ENCODE data around the gene TWF1.

TWF1 gene

GRCh38 chr12:43789941-43790340, 16.2 kb downstream of the TWF1 start (continued):
- TF ChIP-seq ZNF18 (tag by site-specific recombination; IDR thresholded peaks at IDR 0.05) (no peak), ZNF10 (tag by site-specific recombination; IDR thresholded peaks at IDR 0.05) (no peak), ZNF324 (tag by site-specific recombination; IDR thresholded peaks at IDR 0.05) (no peak; the same call in 1 of the 2 replicates), PRDM1 (tag by site-specific recombination; IDR thresholded peaks at IDR 0.05) (no peak), ZNF658 (tag by site-specific recombination; IDR thresholded peaks at IDR 0.05) (no peak), GLI2 (tag by site-specific recombination; IDR thresholded peaks at IDR 0.05; ENCODE audit: borderline replicate concordance, low read depth) (no peak), ZBTB49 (tag by site-specific recombination; IDR thresholded peaks at IDR 0.05; ENCODE audit: low read depth) (peak; percentile 96), ZNF704 (tag by site-specific recombination; IDR thresholded peaks at IDR 0.05) (no peak), ZNF624 (tag by site-specific recombination; IDR thresholded peaks at IDR 0.05) (no peak), ZBTB48 (tag by site-specific recombination; IDR thresholded peaks at IDR 0.05) (no peak), ZNF521 (tag by site-specific recombination; IDR thresholded peaks at IDR 0.05) (no peak), ZNF76 (tag by site-specific recombination; IDR thresholded peaks at IDR 0.05; ENCODE audit: borderline replicate concordance, low read depth) (no peak), KLF9 (tag by site-specific recombination; IDR thresholded peaks at IDR 0.05; ENCODE audit: low read depth) (no peak), ZNF280D (tag by site-specific recombination; IDR thresholded peaks at IDR 0.05) (no peak), ZNF114 (tag by site-specific recombination; IDR thresholded peaks at IDR 0.05) (no peak), ZNF416 (tag by site-specific recombination; IDR thresholded peaks at IDR 0.05) (no peak), ZNF280C (tag by site-specific recombination; IDR thresholded peaks at IDR 0.05) (no peak), ZSCAN23 (tag by site-specific recombination; IDR thresholded peaks at IDR 0.05) (no peak), INSM2 (tag by site-specific recombination; IDR thresholded peaks at IDR 0.05) (no peak), ZNF26 (tag by site-specific recombination; IDR thresholded peaks at IDR 0.05) (no peak), ZNF596 (tag by site-specific recombination; IDR thresholded peaks at IDR 0.05) (no peak), ZSCAN30 (tag by site-specific recombination; IDR thresholded peaks at IDR 0.05) (no peak), ZNF692 (tag by site-specific recombination; IDR thresholded peaks at IDR 0.05) (peak; percentile 48; the same call in 1 of the 2 replicates), ZSCAN16 (tag by site-specific recombination; IDR thresholded peaks at IDR 0.05) (no peak), ZNF23 (tag by site-specific recombination; IDR thresholded peaks at IDR 0.05; ENCODE audit: borderline replicate concordance) (no peak), ZNF660 (tag by site-specific recombination; IDR thresholded peaks at IDR 0.05) (0 out of 2 replicates have a peak, but pooled peaks have one; percentile 13)
